ENCODE data around the gene IER3. TPM values are rescaled to one million over a fixed set of nuclear protein-coding genes. Genes with fewer than 3 reads are reported as not detected.
"Not testable (repeated sequence)": the region's sequence is repeated elsewhere in the genome, so short reads cannot be mapped to it uniquely, and the experiment has no call there.

The IER3 gene
- total and polyA plus RNA-seq, 5 experiments from 2014 or later = 0.58 to 17.0 (median 1.8) TPM

DNA sequence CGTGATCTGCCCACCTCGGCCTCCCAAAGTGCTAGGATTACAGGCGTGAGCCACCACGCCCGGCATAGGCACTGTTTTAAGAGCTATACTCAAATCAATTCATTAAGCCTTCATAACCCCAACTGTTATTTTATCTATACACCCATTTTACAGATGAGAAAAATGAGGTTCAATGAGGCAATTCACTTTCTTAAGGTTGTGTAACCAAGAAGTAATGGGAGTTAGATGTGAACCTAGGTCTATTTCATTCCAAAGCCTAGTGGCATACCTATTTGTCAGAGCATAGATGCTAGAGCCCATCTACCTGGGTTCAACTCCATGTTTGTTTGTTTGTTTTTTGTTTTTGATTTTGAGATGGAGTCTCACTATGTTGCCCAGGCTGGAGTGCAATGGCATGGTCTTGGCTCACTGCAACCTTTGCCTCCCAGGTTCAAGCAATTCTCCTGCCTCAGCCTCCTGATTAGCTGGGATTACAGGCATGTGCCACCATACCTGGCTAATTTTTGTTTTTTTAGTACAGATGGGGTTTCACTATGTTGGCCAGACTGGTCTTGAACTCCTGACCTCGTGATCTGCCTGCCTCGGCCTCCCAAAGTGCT, 12.2 kb upstream of the IER3 start:
- not testable (repeated sequence) for DNase-seq, H3K27me3 Mint-ChIP-seq, ATAC-seq, H3K27ac Mint-ChIP-seq, H3K9me3 Mint-ChIP-seq, H3K4me3 Mint-ChIP-seq, H3K4me1 Mint-ChIP-seq, H3K36me3 Mint-ChIP-seq
- POLR2A ChIA-PET = interaction anchor here (0.7 kb wide), 1 partner anchor 18 kb away, joined by 4 read pairs; no protein-coding TSS in a partner anchor

DNA sequence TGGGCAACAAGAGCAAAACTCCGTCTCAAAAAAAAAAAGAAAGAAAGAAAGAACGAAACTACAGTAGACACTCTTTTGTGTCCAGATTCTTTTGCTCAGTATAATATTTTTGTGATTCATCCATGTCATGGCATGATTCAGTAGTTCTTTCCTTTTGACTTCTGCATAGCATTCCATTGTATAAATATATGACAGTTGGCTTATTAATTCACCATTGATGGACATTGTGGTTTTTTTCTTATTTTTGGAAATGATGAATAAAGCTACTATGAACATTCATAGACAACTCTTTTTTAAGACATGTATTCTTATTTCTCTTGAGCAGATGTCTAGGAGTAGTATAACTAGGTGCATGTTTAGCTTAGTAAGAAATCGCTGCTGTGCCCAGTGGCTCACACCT, 10.3 kb upstream of the IER3 start:
- no peak overlapping the region for H3K27ac Mint-ChIP-seq
- no peak overlapping the region for H3K4me3 Mint-ChIP-seq
- POLR2A ChIA-PET = interaction anchor here (0.5 kb wide), 1 partner anchor 298 kb away, joined by 3 read pairs; no protein-coding TSS in a partner anchor
- H3K4me1 Mint-ChIP-seq = peaks cover 3 to 8% (median 8%) of the 10 kb centered on the region in 4 donors
- no peak for ATAC-seq
- H3K9me3 Mint-ChIP-seq = no peaks in the 10 kb centered on the region
- H3K27me3 Mint-ChIP-seq = no peaks in the 10 kb centered on the region
- H3K36me3 Mint-ChIP-seq = no peaks in the 10 kb centered on the region
- no peak for DNase-seq

DNA sequence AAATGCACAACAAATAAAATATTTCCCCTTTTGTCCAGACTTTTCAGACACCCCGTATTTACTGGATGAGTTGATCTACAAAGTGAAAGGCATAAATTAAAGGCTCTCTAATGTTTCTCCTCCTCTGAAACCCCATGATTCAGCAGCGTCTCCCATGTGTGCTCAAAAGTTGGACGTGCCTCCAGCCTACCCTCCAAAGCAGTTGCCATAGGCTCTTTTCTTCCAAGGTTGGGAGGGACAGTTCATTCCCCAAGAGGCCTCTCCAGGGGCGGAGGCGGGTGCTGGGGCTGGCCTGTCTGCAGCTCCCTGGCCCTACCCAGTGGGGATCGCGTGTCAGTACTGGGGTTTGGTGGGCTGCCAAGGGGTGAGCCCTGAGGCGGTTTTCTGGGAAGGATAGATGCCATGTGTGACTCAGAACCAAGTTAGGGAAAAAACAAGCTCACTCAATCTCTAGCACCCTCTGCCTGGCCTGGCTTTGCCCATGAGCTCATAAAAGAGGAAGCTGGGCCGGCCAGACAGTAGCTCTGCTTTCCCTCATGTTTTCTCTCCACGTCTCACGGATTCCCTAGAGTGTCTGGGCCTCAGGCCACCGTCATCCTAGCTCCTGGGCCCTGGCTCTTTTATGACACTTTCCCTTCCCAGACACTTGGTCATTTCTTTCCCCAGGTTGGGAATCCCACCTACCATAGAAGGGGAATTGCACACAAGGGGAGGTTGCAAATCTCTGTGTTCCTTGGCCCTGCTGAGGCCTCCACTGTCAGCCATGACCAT, 8.0 kb upstream of the IER3 start:
- ATAC-seq = no peak
- H3K4me3 Mint-ChIP-seq = no peak overlapping the region
- no peaks in the 10 kb centered on the region for H3K36me3 Mint-ChIP-seq
- no peaks in the 10 kb centered on the region for H3K27me3 Mint-ChIP-seq
- H3K9me3 Mint-ChIP-seq = no peaks in the 10 kb centered on the region
- POLR2A ChIA-PET = interaction anchor here (1.1 kb wide), 1 partner anchor 15 kb away, joined by 3 read pairs; no protein-coding TSS in a partner anchor
- DNase-seq = no peak
- H3K27ac Mint-ChIP-seq = no peak overlapping the region
- H3K4me1 Mint-ChIP-seq = peaks cover 9 to 13% (median 10%) of the 10 kb centered on the region in 4 donors

DNA sequence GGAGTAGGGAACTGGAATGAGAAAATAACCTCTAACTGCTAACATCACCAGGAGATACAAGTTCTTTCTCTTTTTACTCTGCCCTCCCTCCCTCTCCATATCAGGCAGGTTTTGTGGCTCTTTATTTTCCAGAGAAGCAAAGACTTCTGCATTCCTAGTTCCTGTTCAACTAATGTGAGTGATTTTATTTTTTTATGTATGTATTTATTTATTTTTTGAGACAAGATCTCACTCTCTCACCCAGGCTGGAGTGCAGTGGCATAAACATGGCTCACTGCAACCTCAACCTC, 6.0 kb upstream of the IER3 start:
- POLR2A ChIA-PET = no interaction called here
- Mint-ChIP-seq H3K9me3 (no peaks in the 10 kb centered on the region), H3K27ac (no peak overlapping the region), H3K4me1 (peaks cover 10 to 13% (median 11%) of the 10 kb centered on the region in 4 donors), H3K27me3 (no peaks in the 10 kb centered on the region), H3K4me3 (no peak overlapping the region), H3K36me3 (no peaks in the 10 kb centered on the region)
- DNase-seq (no peak), ATAC-seq (no peak)

DNA sequence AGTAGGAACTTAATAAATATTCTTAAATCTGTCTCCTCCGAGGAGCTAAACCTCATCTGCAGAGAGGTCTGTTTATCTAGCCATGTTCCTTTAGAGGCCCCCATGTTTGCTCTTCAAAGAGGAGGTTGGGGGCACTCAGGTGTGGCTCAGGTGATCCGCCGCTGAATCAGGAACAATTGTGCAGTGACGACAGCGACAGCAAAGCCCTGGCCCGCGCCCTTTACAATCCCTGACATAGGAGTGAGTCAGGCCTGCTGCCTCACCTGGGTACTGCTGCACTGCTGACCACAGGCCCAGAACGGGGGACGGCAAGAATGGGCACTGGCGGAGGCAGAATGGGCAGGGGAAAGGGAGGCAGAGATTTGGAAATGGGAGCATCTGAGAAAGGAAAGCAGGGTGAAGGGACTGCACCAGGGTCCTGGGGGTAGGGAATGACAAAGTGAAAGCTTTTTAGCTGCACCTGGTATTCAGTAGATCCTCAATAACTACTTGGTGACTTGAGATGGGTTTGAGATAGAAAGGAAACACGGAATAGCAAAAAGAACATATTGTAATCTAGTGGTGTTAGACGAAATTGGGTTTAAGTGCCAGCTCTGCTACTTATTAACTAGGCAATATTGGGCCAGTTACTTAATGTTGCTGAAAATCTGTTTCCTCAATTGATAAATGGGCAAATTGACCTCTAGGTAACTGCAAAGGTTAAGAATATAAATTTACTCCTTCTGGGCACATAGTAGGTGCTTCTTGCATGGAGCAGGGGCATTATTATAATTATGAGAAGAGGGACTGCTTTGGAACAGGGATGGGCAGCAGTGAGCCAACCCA, 5.4 kb upstream of the IER3 start:
- DNase-seq (no peak), ATAC-seq (no peak)
- peak overlapping the region in 3 of 10 donors; percentile 48 to 71 (median 51) for H3K27ac Mint-ChIP-seq
- H3K36me3 Mint-ChIP-seq = no peaks in the 10 kb centered on the region
- no peak overlapping the region for H3K4me3 Mint-ChIP-seq
- POLR2A ChIA-PET = no interaction called here
- H3K4me1 Mint-ChIP-seq = peaks cover 14 to 18% (median 15%) of the 10 kb centered on the region in 4 donors
- no peaks in the 10 kb centered on the region for H3K27me3 Mint-ChIP-seq
- no peaks in the 10 kb centered on the region for H3K9me3 Mint-ChIP-seq

DNA sequence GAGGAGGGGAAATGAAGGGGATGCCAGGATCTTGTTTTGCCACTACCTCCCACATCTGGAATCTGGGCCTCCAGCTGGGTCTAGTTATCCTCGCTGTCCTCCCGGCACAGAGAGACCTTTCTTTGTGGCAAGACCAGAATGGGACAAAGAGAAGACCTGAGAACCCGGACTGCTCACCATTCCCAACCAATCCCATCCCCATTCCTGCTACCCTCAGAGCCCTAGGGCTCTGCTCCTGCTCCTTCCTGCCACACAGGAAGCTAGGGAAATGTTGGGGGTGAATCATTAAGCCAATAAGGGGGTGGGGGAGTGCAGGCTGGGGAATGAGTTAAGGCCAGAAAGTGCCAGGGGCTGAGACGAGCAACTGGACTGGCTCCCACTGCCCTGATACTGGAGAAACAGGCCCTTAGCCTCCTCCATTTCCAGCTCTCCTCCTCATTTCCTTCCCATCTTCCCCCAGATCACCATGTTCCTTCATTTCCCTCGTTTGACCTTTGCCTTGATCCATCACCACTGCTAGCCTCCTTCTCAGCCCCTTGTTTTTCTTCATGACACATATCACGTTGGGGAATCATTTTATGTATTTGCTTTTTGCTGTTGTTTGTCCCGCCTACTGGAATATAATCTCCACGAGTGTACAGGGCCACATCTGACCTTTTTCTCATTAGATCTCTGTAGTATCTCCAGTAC, 4.6 kb upstream of the IER3 start:
- DNase-seq = no peak
- Mint-ChIP-seq H3K4me3 (no peak overlapping the region), H3K27ac (peak overlapping the region in 3 of 10 donors; percentile 19 to 71 (median 45)), H3K9me3 (no peaks in the 10 kb centered on the region), H3K27me3 (no peaks in the 10 kb centered on the region), H3K4me1 (peaks cover 17 to 24% (median 20%) of the 10 kb centered on the region in 4 donors), H3K36me3 (no peaks in the 10 kb centered on the region)
- ATAC-seq = no peak
- POLR2A ChIA-PET = no interaction called here

DNA sequence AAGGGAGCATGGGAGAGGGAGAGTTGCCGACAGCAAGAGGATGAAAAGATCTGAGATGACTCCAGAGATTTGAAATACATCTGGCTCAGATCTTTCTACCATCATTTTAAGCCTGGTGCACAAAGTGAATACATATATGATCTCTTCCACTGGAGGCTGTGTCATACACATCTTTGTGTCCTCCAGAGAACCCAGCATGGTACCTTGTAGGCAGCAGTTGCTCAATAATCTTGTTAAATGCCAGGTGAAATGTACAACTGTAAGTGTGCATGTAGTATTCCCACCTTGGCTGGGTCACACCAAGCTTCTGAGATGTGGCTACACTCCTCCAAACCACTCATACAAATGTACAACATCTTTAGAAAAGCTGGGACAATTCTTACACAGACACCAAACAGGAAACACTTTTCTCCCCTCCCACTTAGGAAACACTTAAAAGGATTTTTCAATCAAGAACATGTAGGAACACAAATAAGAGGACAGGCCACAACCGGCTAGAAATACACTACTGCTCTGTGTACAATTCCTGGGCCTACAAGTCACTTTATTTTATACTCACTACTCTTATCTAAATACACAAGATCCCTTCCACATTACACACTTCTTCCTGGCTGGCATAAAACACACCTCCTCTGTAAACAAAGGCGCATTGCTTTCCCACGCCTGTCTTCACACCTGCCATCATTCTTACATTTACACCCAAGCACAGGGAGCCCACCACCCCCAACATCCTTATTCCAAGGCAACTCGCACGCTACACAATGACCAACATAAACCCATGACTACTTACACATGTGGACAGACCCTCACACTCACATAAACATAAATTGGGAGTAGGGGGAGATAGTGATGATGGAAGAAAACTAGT, 3.8 kb upstream of the IER3 start:
- Mint-ChIP-seq H3K4me1 (peaks cover 24 to 33% (median 27%) of the 10 kb centered on the region in 4 donors), H3K27ac (peak overlapping the region in 3 of 10 donors; percentile 19 to 52 (median 34)), H3K4me3 (no peak overlapping the region), H3K9me3 (no peaks in the 10 kb centered on the region), H3K36me3 (no peaks in the 10 kb centered on the region), H3K27me3 (no peaks in the 10 kb centered on the region)
- DNase-seq (no peak), ATAC-seq (no peak)
- POLR2A ChIA-PET = interaction anchor here (2.1 kb wide), 1 partner anchor 11 kb away, joined by 9 read pairs; no protein-coding TSS in a partner anchor

DNA sequence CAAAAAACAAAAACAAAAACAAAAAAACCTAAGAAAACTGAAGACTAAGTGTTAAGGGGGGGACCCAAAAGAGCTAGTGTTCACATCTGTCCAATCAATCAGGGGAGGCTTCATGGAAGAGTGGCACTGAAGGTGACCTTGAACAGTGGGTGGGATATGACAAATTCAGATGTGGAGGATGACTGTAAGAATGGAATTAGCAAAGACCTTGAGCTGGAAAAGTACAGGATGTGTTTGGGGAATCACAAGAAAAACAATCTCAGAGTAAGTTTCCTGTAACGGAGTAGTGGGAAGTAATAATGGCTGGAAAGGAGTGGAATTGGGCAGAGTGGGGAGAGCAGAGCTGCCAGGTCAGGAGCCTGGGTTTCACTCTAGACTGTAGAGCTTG, 2.9 kb upstream of the IER3 start:
- Mint-ChIP-seq H3K36me3 (no peaks in the 10 kb centered on the region), H3K4me3 (no peak overlapping the region), H3K4me1 (peaks cover 24 to 38% (median 28%) of the 10 kb centered on the region in 4 donors), H3K27ac (no peak overlapping the region), H3K27me3 (no peaks in the 10 kb centered on the region), H3K9me3 (no peaks in the 10 kb centered on the region)
- no peak for ATAC-seq
- POLR2A ChIA-PET = interaction anchor here (1.1 to 2.1 kb wide), 2 partner anchors 11 to 29 kb away, joined by 3 to 9 read pairs; no protein-coding TSS in a partner anchor
- no peak for DNase-seq

DNA sequence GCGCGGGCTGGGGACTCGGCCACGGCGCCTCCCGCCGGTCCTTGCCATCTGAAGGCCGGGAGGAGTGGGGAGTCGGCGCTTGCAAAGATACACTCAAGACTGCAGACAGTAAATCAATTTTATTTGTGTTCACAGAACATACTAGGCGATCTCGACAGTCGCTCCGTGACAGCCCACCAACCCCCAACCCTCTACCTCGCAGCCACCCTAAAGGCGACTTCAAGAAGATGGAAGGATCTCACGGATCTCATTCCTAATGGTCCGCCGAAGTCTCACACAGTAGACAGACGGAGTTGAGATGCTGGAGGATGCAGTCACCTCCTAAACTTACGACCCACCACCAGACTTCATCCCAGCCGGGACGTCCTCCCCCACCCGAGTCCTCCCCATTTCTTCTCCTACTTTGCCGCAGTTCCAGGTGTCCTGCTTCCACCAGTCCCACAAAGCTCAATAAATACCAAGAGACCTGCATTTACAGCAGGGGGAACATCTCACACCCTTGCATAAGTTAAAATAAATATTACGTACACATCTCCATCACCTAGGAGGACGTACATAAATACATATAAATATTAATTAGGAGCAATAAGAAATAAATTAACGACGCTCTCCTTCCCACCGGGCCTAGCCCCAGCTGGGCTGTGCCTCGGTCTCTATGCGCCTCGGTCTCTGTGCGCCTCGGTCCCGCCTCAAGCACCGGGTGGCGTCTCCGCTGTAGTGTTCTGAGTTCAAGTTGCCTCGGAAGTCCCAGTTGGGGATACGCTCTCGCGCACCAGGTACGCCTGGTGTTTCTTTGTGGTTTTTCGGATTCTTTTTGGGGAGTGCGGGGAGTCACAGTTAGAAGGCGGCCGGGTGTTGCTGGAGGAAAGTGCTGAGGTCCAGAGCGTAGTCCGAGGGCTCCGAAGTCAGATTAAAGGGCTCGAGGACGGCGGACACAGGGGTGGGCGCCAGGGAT, 971 bp downstream of the IER3 start:
- no peaks in the 10 kb centered on the region for H3K27me3 Mint-ChIP-seq
- ATAC-seq (peak; percentile 43 to 47), DNase-seq (peak in 4 of 10 donors; percentile 11 to 56 (median 28))
- peaks cover 0 to 26% (median 8%) of the 10 kb centered on the region in 3 donors for H3K36me3 Mint-ChIP-seq
- H3K4me3 Mint-ChIP-seq = peak overlapping the region; percentile 85 to 97 (median 94)
- POLR2A ChIA-PET = interaction anchor here (0.6 to 2.3 kb wide), 11 partner anchors 9 to 141 kb away, joined by 3 to 10 read pairs (median 5); partner anchors contain the start of gene DDR1
- H3K27ac Mint-ChIP-seq = peak overlapping the region; percentile 89 to 96 (median 92)
- H3K4me1 Mint-ChIP-seq = peaks cover 44 to 73% (median 62%) of the 10 kb centered on the region in 4 donors
- no peaks in the 10 kb centered on the region for H3K9me3 Mint-ChIP-seq

DNA sequence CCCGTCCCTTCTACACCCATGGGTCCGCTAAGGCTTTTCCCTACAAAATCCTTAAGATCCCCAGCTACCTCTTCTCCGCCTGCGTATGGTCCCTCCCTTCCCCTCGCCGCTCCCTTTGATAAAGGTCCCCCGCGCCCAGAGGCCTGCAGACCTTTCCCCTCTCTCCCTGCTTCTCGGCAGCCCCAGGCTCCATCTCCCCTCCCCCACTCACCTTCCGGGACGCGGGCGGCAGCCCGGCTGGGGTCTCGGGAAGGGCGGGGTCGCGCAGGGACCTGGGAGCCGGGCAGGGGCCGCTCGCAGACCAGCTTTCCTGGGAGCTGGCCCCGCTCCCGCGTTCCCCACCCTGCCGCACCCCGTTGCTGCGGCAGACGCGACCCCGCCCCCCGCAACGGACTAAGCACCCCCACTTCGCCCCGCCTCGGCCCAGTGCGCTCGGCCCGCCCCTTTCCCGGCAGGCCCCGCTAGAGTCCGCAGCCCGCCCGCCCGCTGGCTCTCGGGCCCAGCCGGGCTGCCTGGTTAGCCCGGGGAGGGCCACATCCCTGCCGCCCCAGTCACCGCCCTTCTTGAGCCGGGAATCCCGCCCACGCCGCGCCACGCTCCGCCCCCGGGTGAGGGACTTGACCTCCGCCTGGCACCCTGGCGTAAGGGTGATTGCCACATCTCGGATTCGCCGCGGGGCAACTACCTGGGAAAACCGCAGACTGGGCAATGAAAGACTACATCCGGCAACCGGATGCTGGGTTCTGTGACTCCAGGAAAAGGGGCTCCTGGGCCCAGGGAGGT, 1.8 kb downstream of the IER3 start, which contains the start of gene FLOT1:
Gene FLOT1, minus strand, starts transcription at position 372 of the 783 bp plus-strand sequence. CDS start 498 bp downstream, outside the sequence.
- Mint-ChIP-seq H3K27me3 (no peaks in the 10 kb centered on the region), H3K36me3 (peaks cover 0 to 26% (median 8%) of the 10 kb centered on the region in 3 donors), H3K4me1 (peaks cover 42 to 75% (median 67%) of the 10 kb centered on the region in 4 donors), H3K4me3 (peak within 1 kb of the TSS; percentile 88 to 97 (median 94)), H3K9me3 (no peaks in the 10 kb centered on the region), H3K27ac (peak within 1 kb of the TSS; percentile 89 to 96 (median 92))
- POLR2A ChIA-PET = interaction anchor here (0.7 to 2.3 kb wide), 12 partner anchors 9 to 142 kb away, joined by 3 to 10 read pairs (median 6); partner anchors contain the start of gene DDR1
- DNase-seq (peak in 9 of 10 donors; percentile 51 to 83 (median 67)), ATAC-seq (peak; percentile 49 to 54)

All from naive thymus-derived CD8-positive, alpha-beta T cell (primary cell).